ENCODE data around the gene HMGXB3. TPM values are rescaled to one million over a fixed set of nuclear protein-coding genes. Genes with fewer than 3 reads are reported as not detected.

HMGXB3 gene
- total RNA-seq, 1 experiment from 2014 or later = 26.9 TPM

GRCh38 chr5:150035139-150035895, 34.8 kb downstream of the HMGXB3 start:
- no CpG with 5 or more reads among the region's 7 CpGs for WGBS (ENCODE audit: extremely low coverage, insufficient read length, low lambda C conversion rate)
- Mint-ChIP-seq H3K27ac (no peak overlapping the region), H3K27me3 (ENCODE audit: low read depth) (no peaks in the 10 kb centered on the region), H3K36me3 (ENCODE audit: insufficient read depth in 1 of 3, low read depth in 3 of 3) (peaks cover 19 to 79% (median 73%) of the 10 kb centered on the region in 3 experiments; a peak in 6 of 7 replicates), H3K4me3 (no peak overlapping the region), H3K9me3 (no peaks in the 10 kb centered on the region), H3K4me1 (no peaks in the 10 kb centered on the region)
- Histone ChIP-seq H2BK15ac (ENCODE audit: low read depth, low read length) (no peak overlapping the region), H3K56ac (ENCODE audit: insufficient read length, low read depth, low read length) (no peak overlapping the region), H2BK5ac (ENCODE audit: insufficient read length, low read length) (no peak overlapping the region), H4K91ac (ENCODE audit: insufficient read length, low read depth, low read length) (no peak overlapping the region), H3K4me1 (ENCODE audit: insufficient read depth, low read length) (no peaks in the 10 kb centered on the region), H2AFZ (ENCODE audit: low read length) (no peak overlapping the region), H3K18ac (ENCODE audit: insufficient read length, low read depth, low read length) (no peak overlapping the region), H3K9me3 (ENCODE audit: control insufficient read depth, low read depth, low read length) (no peaks in the 10 kb centered on the region), H3T11ph (ENCODE audit: low read length) (no peak overlapping the region), H3K27ac (ENCODE audit: insufficient read length, low read depth, low read length) (no peak overlapping the region), H3K4me2 (ENCODE audit: insufficient read depth, insufficient read length, low read length) (no peak overlapping the region), H3K79me2 (ENCODE audit: insufficient read depth, low read length) (no peaks in the 10 kb centered on the region), H4K8ac (replicated peaks; ENCODE audit: insufficient read length, low read depth, low read length) (no peak overlapping the region), H2BK120ac (ENCODE audit: low read depth, low read length, poor library complexity, severe bottlenecking) (no peak overlapping the region), H2BK12ac (ENCODE audit: insufficient read length, low read depth, low read length) (no peak overlapping the region), H4K5ac (ENCODE audit: insufficient read length, low read depth, low read length) (no peak overlapping the region), H4K20me1 (ENCODE audit: control insufficient read depth, insufficient read depth, insufficient read length) (no peaks in the 10 kb centered on the region), H3K4ac (ENCODE audit: low read depth, low read length) (no peak overlapping the region), H3K14ac (ENCODE audit: insufficient read depth, low read length) (no peak overlapping the region), H3K27me3 (ENCODE audit: insufficient read depth, low read length) (no peaks in the 10 kb centered on the region), H3K79me1 (ENCODE audit: insufficient read depth, low read depth, low read length, poor library complexity, severe bottlenecking) (no peaks in the 10 kb centered on the region), H2BK20ac (ENCODE audit: low read depth, low read length, poor library complexity, severe bottlenecking) (no peak overlapping the region), H3K23ac (ENCODE audit: insufficient read length, low read depth, low read length) (no peak overlapping the region), H2AK5ac (ENCODE audit: insufficient read length, low read length) (no peak overlapping the region), H3K23me2 (ENCODE audit: insufficient read length, low read depth, low read length, poor library complexity, severe bottlenecking) (no peaks in the 10 kb centered on the region), H3K9ac (ENCODE audit: extremely low read depth, insufficient read length, low read length) (no peak overlapping the region)
- TF ChIP-seq CTCF (conservative IDR thresholded peaks at IDR 0.05) = no peak
- DNase-seq = no peak

Data from H9 (cell line).